K562 (cell line): ENCODE results near the gene CFAP53. TPM values are rescaled to one million over a fixed set of nuclear protein-coding genes. Genes with fewer than 3 reads are reported as not detected.

Experiments
- ATAC-seq: fragments of 200-7000 bp; cut with Tn5 transposase; 3 replicates; pipeline ENCODE4 v1.9.1; 2020; ENCODE audit warnings: moderate library complexity
- BruUV-seq: library from RNA; stranded (reverse); fragments of 400-500 nt; replicated peaks from 2 replicates; lab custom pipeline; 2021; lab: Mats Ljungman, UMichigan
- CTCF ChIA-PET: fragments of 300-600 bp; formaldehyde crosslinking; extraction: SDS; loops from one replicate; lab custom pipeline; 2021; ENCODE audit warnings: low intra/inter-chr PET ratio; lab: Yijun Ruan, JAX
- POLR2A ChIA-PET: fragments of 300-600, 350-650 bp; sonication (Branson Sonifier 250); formaldehyde crosslinking; extraction: SDS; loops from one replicate; lab custom pipeline; 2021; ENCODE audit warnings: antibody characterized with exemption, inconsistent platforms; lab: Yijun Ruan, JAX
- DNase-seq, 4 experiments: peaks; one replicate each; pipeline versions ENCODE4 v3.0.0 to v3.0.0-alpha.2; 2011 to 2018; ENCODE audit warnings: low spot score in 3 of 4, mixed read lengths in 3 of 4; ENCODE audit errors: extremely low read depth in 1 of 4
- FAIRE-seq: peaks from 2 replicates; lab custom pipeline; 2011; peaks lifted over from hg19 to GRCh38; lab: Jason Lieb, UNC
- H2AFZ ChIP-seq: 2 replicates; pipeline ENCODE4 v1.6.0; 2011; ENCODE audit warnings: low read depth, low read length, control low read depth, inconsistent platforms
- H3K27ac ChIP-seq: fragments of 200-600 bp; 3 replicates; pipeline ENCODE4 v1.8.0; 2011; ENCODE audit warnings: low read depth, mild to moderate bottlenecking, control low read depth, inconsistent platforms, low read length, moderate library complexity, mixed read lengths; ENCODE audit errors: extremely low read depth
- H3K27me3 ChIP-seq, 2 experiments: fragments of 300-600 bp in 1 of 2; 2 replicates in 1 of 2; 3 replicates in 1 of 2; pipeline versions ENCODE4 v1.6.0 to v1.8.0; 2011; ENCODE audit warnings: inconsistent platforms in 2 of 2, low read length in 2 of 2, mild to moderate bottlenecking in 1 of 2, mixed read lengths in 1 of 2, moderate library complexity in 1 of 2; ENCODE audit not compliant: control insufficient read depth in 2 of 2, insufficient read depth in 2 of 2
- H3K36me3 ChIP-seq: fragments of 300-600 bp; 3 replicates; pipeline ENCODE4 v1.8.0; 2011; ENCODE audit warnings: mild to moderate bottlenecking, low read length, inconsistent platforms; ENCODE audit not compliant: control insufficient read depth, insufficient read depth
- H3K4me1 ChIP-seq, 2 experiments: fragments of 200-600 bp in 1 of 2; replicated peaks in 1 of 2; 2 replicates in 1 of 2; 3 replicates in 1 of 2; pipeline versions ENCODE4 v1.5.1 to v1.8.0; 2011; ENCODE audit warnings: inconsistent platforms in 2 of 2, low read length in 2 of 2, mild to moderate bottlenecking in 1 of 2, mixed read lengths in 1 of 2, moderate library complexity in 1 of 2; ENCODE audit not compliant: control insufficient read depth in 2 of 2, insufficient read depth in 2 of 2
- H3K4me2 ChIP-seq: 2 replicates; pipeline ENCODE4 v1.6.1; 2011; ENCODE audit warnings: low read length, control low read depth, inconsistent platforms, mixed read lengths; ENCODE audit not compliant: insufficient read depth
- H3K4me3 ChIP-seq: fragments of 200-600 bp; sonication (generic), shearing (Covaris generic); 2 replicates; pipeline ENCODE4 v1.5.1; 2016; ENCODE audit warnings: control low read depth, inconsistent platforms
- H3K79me2 ChIP-seq: fragments of 200-600 bp; 3 replicates; pipeline ENCODE4 v1.8.0; 2011; ENCODE audit warnings: low read length, inconsistent platforms; ENCODE audit not compliant: control insufficient read depth, insufficient read depth
- H3K9ac ChIP-seq, 2 experiments: 2 replicates each; pipeline versions ENCODE4 v1.6.0 to v1.6.1; 2011; ENCODE audit warnings: low read depth in 2 of 2, low read length in 2 of 2, control low read depth in 1 of 2, inconsistent platforms in 1 of 2, mild to moderate bottlenecking in 1 of 2, mixed read lengths in 1 of 2; ENCODE audit not compliant: insufficient read depth in 1 of 2
- H3K9me1 ChIP-seq: one replicate; pipeline ENCODE4 v1.6.0; 2011; ENCODE audit warnings: inconsistent platforms, mild to moderate bottlenecking, low read length, moderate library complexity; ENCODE audit not compliant: control insufficient read depth, insufficient read depth
- H3K9me3 ChIP-seq: replicated peaks from 2 replicates; pipeline ENCODE4 v1.5.1; 2011; ENCODE audit warnings: low read depth, low read length, inconsistent platforms; ENCODE audit not compliant: control insufficient read depth, insufficient read depth
- H4K20me1 ChIP-seq: replicated peaks from 2 replicates; pipeline ENCODE4 v1.6.1; 2011; ENCODE audit warnings: low read length, inconsistent platforms, mixed read lengths; ENCODE audit not compliant: control insufficient read depth, insufficient read depth
- ASH1L ChIP-seq: fragments of 450-650 bp; IDR thresholded peaks from 2 replicates; pipeline ENCODE4 v1.6.1; 2018; ENCODE audit warnings: borderline replicate concordance, mild to moderate bottlenecking, low read depth; ENCODE audit not compliant: partially characterized antibody
- CC2D1A ChIP-seq: fragments of 450-650 bp; IDR thresholded peaks from 2 replicates; pipeline ENCODE4 v1.6.1; 2017; ENCODE audit warnings: mild to moderate bottlenecking
- FOXJ3 ChIP-seq: sonication (generic); formaldehyde crosslinking; IDR thresholded peaks from 2 replicates; pipeline ENCODE4 v1.4.0; 2020; ENCODE audit warnings: mild to moderate bottlenecking, missing genetic modification reagents
- HIVEP1 ChIP-seq: fragments of 250-450 bp; sonication (Bioruptor Pico); IDR thresholded peaks from 2 replicates; pipeline ENCODE4 v1.4.0; 2020; ENCODE audit warnings: mild to moderate bottlenecking
- HNRNPK ChIP-seq: fragments of 200-400 bp; formaldehyde crosslinking; IDR thresholded peaks from one replicate; pipeline ENCODE4 v1.6.1; 2018; ENCODE audit warnings: mild to moderate bottlenecking, low read depth, low read length; ENCODE audit not compliant: poor library complexity, severe bottlenecking
- HOXB6 ChIP-seq: fragments of 250-450 bp; sonication (Bioruptor Pico); IDR thresholded peaks from 2 replicates; pipeline ENCODE4 v1.5.1; 2022; ENCODE audit warnings: mild to moderate bottlenecking, borderline replicate concordance
- LEF1 ChIP-seq: fragments of 450-650 bp; IDR thresholded peaks from 2 replicates; pipeline ENCODE4 v1.6.1; 2016; ENCODE audit warnings: mild to moderate bottlenecking
- MTA1 ChIP-seq: fragments of 450-650 bp; IDR thresholded peaks from 2 replicates; pipeline ENCODE4 v1.6.1; 2017; ENCODE audit warnings: borderline replicate concordance
- POLR3G ChIP-seq: IDR thresholded peaks from 2 replicates; pipeline ENCODE4 v1.6.1; 2011; ENCODE audit not compliant: insufficient read length, insufficient replicate concordance; ENCODE audit errors: extremely low read depth
- ZNF140 ChIP-seq: fragments of 250-450 bp; sonication (Bioruptor Pico); IDR thresholded peaks from 2 replicates; pipeline ENCODE4 v1.8.0; 2021; ENCODE audit warnings: moderate library complexity, mild to moderate bottlenecking, inconsistent platforms
- ZZZ3 ChIP-seq: fragments of 450-650 bp; IDR thresholded peaks from 2 replicates; pipeline ENCODE4 v1.6.1; 2016; ENCODE audit warnings: antibody characterized with exemption, mild to moderate bottlenecking, moderate library complexity
- WGBS: fragments of 100-300 bp; shearing (Covaris generic); methylation state at CpG from one replicate; pipeline ENCODE4 v1.1.6; 2016; ENCODE audit warnings: low coverage, mixed read lengths; ENCODE audit not compliant: insufficient coverage; ENCODE audit errors: missing lambda C conversion rate; 5-methylcytosine and 5-hydroxymethylcytosine counted together
- in situ Hi-C: fragments of 300-500 bp; cut with MboI; formaldehyde crosslinking; loops from 4 replicates; pipeline ENCODE4 v1.15.0; 2018; ENCODE audit warnings: inconsistent platforms, mixed read lengths
- intact Hi-C: fragments of 100-400 bp; cut with micrococcal nuclease; formaldehyde crosslinking; loops from 2 replicates; pipeline ENCODE4 v1.14.2; 2022
- polyA plus RNA-seq, 8 experiments: library from polyadenylated mRNA; depleted of rRNA in 4 of 8; stranded (reverse) in 5 of 8; unstranded in 3 of 8; fragments of >200 nt; fragmentation: Nextera tagmentation in 2 of 8; fragmentation: Illumina TruSeq in 1 of 8; extraction: Ambion mirVana in 2 of 8; extraction: Trizol in 1 of 8; gene quantifications; 2 replicates each; pipeline versions ENCODE4 v1.2.1 to v1.2.3, GENCODE V29; 2011 to 2014; ENCODE audit warnings: inconsistent platforms in 1 of 8, missing spikeins in 1 of 8
- total RNA-seq, 7 experiments: library from RNA; depleted of rRNA in 6 of 7; stranded (reverse); fragments of >200 nt in 6 of 7; fragmentation: Illumina TruSeq in 2 of 7; extraction: Trizol in 2 of 7; gene quantifications; 2 replicates each; pipeline versions ENCODE4 v1.2.1 to v1.2.3, GENCODE V29; 2011 to 2021; ENCODE audit warnings: low replicate concordance in 1 of 7
- TF ChIP-seq, protein P1 (sequence below): sonication (generic); formaldehyde crosslinking; IDR thresholded peaks from 2 replicates; pipeline ENCODE4 v1.8.0; 2022; ENCODE audit warnings: mild to moderate bottlenecking, missing genetic modification reagents
- TF ChIP-seq, protein P2 (sequence below): IDR thresholded peaks from 2 replicates; pipeline ENCODE4 v1.6.1; 2011; ENCODE audit not compliant: insufficient read length; ENCODE audit errors: extremely low read depth
- TF ChIP-seq, protein P3 (sequence below): sonication (generic); formaldehyde crosslinking; IDR thresholded peaks from 2 replicates; pipeline ENCODE4 v1.8.1; 2023; ENCODE audit warnings: mild to moderate bottlenecking, missing genetic modification reagents, moderate library complexity
- TF ChIP-seq, protein P4 (sequence below): fragments of 250-450 bp; sonication (Bioruptor Pico); IDR thresholded peaks from 2 replicates; pipeline ENCODE4 v1.5.0; 2020; ENCODE audit warnings: mild to moderate bottlenecking
- TF ChIP-seq, protein P5 (sequence below): fragments of 250-450 bp; sonication (Bioruptor Pico); IDR thresholded peaks from 2 replicates; pipeline ENCODE4 v1.5.1; 2021; ENCODE audit warnings: mild to moderate bottlenecking

Gene CFAP53
- total and polyA plus RNA-seq, 9 of the 15 experiments (the other 6 are each of a cell fraction or from before 2014, with no cell fraction given): 0.21 to 1.9 (median 1.2) TPM

DNA sequence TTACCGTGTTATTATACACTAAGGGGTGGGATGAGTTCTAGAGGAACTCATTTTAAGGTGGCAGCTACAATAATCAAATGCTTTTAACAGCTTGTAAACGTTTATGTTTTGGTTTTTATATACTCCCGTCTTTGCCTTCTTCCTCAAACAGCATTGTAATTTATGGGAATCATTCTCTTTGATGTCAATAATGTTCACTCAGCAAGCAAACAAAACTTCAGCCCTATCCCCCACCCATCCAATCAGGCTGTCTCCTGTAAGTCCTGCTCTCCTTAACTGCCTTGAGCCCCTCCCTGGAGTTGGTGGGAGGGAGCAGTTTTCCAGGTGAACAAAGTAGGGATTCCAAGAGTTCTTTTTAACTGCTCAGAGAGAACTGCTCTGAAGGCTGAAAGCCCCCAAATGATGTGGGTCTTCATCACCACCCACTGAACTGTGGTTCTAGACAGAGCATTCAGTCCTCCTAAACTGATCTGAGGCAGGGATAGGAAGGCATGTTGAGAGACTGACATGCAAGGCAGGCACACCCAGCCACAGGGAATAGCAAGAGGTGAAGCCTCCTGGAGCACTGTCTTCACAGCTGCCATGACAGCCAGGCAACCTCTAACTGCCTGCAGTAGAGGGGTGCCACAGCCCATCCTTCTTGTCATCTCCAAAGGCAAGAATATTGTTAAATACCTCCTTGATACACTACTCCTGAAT is 88.9 kb downstream of the CFAP53 start:
- BruUV-seq: no TSS peak
- ATAC-seq (no peak), DNase-seq (no peak), FAIRE-seq (no peak)
- 0% methylated on average over 2 of the region's 3 CpGs for WGBS
- Histone ChIP-seq H3K4me1 (no peaks in the 10 kb centered on the region), H3K4me2 (no peak overlapping the region), H3K9me1 (no peaks in the 10 kb centered on the region), H3K9me3 (no peaks in the 10 kb centered on the region), H3K9ac (no peak overlapping the region), H2AFZ (no peak overlapping the region), H3K4me3 (no peak overlapping the region), H3K79me2 (no peaks in the 10 kb centered on the region), H3K27ac (no peak overlapping the region), H3K27me3 (no peaks in the 10 kb centered on the region), H3K36me3 (no peaks in the 10 kb centered on the region), H4K20me1 (no peaks in the 10 kb centered on the region; the same call in 1 of the 2 replicates)
- ChIA-PET POLR2A (interaction anchor here (0.9 kb wide), 1 partner anchor 18 kb away, joined by 3 read pairs; no protein-coding TSS in a partner anchor), CTCF (no interaction called here)
- intact Hi-C loops: no loop called here
- in situ Hi-C loops: no loop called here
- TF ChIP-seq HNRNPK (no peak), HIVEP1 (no peak), HOXB6 (no peak), LEF1 (no peak), FOXJ3 (CRISPR knock-in tag) (no peak), ASH1L (no peak), POLR3G (no peak), MTA1 (no peak), ZNF140 (CRISPR knock-in tag) (no peak), CC2D1A (no peak), ZZZ3 (no peak)
- TF ChIP-seq, protein P1, sequence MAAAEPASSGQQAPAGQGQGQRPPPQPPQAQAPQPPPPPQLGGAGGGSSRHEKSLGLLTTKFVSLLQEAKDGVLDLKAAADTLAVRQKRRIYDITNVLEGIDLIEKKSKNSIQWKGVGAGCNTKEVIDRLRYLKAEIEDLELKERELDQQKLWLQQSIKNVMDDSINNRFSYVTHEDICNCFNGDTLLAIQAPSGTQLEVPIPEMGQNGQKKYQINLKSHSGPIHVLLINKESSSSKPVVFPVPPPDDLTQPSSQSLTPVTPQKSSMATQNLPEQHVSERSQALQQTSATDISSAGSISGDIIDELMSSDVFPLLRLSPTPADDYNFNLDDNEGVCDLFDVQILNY (CRISPR knock-in tag): no peak
- TF ChIP-seq, protein P2, sequence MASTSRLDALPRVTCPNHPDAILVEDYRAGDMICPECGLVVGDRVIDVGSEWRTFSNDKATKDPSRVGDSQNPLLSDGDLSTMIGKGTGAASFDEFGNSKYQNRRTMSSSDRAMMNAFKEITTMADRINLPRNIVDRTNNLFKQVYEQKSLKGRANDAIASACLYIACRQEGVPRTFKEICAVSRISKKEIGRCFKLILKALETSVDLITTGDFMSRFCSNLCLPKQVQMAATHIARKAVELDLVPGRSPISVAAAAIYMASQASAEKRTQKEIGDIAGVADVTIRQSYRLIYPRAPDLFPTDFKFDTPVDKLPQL: no peak
- TF ChIP-seq, protein P3, sequence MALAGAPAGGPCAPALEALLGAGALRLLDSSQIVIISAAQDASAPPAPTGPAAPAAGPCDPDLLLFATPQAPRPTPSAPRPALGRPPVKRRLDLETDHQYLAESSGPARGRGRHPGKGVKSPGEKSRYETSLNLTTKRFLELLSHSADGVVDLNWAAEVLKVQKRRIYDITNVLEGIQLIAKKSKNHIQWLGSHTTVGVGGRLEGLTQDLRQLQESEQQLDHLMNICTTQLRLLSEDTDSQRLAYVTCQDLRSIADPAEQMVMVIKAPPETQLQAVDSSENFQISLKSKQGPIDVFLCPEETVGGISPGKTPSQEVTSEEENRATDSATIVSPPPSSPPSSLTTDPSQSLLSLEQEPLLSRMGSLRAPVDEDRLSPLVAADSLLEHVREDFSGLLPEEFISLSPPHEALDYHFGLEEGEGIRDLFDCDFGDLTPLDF (CRISPR knock-in tag): no peak
- TF ChIP-seq, protein P4, sequence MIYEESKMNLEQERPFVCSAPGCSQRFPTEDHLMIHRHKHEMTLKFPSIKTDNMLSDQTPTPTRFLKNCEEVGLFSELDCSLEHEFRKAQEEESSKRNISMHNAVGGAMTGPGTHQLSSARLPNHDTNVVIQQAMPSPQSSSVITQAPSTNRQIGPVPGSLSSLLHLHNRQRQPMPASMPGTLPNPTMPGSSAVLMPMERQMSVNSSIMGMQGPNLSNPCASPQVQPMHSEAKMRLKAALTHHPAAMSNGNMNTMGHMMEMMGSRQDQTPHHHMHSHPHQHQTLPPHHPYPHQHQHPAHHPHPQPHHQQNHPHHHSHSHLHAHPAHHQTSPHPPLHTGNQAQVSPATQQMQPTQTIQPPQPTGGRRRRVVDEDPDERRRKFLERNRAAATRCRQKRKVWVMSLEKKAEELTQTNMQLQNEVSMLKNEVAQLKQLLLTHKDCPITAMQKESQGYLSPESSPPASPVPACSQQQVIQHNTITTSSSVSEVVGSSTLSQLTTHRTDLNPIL (CRISPR knock-in tag): no peak
- TF ChIP-seq, protein P5, sequence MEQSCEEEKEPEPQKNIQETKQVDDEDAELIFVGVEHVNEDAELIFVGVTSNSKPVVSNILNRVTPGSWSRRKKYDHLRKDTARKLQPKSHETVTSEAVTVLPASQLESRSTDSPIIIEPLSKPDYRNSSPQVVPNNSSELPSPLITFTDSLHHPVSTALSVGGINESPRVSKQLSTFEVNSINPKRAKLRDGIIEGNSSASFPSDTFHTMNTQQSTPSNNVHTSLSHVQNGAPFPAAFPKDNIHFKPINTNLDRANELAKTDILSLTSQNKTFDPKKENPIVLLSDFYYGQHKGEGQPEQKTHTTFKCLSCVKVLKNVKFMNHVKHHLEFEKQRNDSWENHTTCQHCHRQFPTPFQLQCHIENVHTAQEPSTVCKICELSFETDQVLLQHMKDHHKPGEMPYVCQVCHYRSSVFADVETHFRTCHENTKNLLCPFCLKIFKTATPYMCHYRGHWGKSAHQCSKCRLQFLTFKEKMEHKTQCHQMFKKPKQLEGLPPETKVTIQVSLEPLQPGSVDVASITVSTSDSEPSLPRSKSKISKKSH: no peak
